Stromal cell of bone marrow (primary cell): ENCODE results near the gene GRIN1.

Experiments used
- DNase-seq: peaks from one replicate; pipeline ENCODE4 v3.0.0-alpha.2; 2012; ENCODE audit warnings: low read depth

The GRIN1 gene

DNA sequence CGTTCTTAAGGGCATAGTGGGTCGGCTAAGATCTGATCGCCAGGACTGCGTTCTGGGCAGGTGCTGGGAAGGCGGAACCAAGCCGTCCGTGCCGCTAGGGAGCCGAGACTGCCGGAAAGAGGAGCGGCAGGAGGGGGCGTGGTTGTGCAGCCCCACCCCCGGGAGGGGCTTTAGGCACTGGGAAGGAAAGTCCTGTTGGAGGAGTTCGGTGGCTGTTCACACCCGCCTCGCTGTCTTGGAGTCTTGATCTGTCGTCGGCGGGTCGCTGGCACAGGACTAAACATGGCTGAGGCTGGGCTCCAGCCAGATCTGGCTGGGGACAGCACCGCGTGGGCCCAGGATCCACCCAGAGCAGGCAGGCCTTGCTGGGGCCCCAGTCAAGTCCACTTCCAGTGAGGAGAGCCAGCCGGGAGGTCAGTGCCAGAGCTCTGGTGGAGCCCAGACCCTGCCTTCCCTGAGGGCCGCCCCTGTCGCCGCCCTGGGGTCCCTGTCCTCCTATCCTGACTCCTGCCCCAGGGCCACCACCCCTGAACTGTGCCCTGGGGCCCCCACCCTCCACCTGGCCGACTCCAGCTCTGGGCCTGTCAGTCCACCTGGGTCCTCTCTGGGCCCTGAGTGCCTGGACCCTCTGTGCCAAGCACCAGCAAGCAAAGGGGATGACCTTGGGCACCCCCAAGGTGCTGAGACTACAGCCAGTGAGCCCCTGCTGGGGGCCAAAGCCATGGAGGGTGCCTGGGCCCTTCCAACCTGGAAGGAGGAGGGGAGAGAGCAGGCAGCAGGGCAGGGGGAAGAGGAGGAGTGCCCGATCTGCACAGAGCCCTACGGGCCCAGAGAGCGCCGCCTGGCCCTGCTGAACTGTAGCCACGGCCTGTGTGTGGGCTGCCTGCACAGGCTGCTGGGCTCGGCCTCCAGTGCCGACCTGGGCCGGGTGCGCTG lies 78.6 kb downstream of the GRIN1 start:
- no peak for DNase-seq

DNA sequence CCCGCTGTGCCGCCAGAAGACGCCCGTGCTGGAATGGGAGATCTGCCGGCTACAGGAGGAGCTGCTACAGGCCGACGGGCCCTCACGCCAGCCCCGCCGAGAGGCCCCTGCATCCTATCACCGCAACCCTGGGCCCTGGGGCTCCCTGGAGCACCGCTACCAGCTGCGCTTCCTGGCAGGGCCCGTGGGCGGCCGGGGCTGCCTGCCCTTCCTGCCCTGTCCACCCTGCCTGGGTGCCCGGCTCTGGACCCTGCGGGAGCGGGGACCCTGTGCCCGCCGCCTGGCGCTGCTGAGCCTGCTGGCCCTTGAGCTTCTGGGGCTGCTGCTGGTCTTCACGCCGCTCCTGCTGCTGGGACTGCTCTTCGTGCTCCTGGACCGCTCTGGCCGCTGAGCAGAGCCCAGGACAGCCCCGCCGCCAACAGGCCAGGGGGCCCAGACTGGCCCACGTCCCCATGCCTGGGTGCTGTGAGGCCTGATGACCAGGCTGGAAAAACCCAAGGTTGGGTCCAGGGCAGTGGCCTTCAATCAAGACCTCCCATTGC lies 79.3 kb downstream of the GRIN1 start:
- DNase-seq, result no peak
